Measurements from ENCODE around the gene ARHGAP24.

DNA sequence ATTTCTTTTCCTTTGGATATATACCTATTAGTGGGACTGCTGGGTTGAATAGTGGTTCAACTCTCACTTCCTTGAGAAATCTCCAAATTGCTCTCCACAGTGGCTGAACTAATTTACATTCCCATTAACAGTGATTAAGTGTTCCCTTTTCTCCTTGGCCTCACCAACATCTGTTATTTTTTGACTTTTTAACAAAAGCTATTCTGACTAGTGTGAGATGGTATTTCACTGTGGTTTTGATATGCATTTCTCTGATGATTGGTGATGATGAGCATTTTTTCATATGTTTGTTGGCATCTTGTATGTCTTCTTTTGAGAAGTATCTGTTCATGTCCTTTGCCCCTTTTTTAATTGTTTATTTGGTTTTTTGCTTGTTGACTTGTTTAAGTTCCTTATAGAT, 471.9 kb downstream of the ARHGAP24 start:
- TF ChIP-seq, protein P1, sequence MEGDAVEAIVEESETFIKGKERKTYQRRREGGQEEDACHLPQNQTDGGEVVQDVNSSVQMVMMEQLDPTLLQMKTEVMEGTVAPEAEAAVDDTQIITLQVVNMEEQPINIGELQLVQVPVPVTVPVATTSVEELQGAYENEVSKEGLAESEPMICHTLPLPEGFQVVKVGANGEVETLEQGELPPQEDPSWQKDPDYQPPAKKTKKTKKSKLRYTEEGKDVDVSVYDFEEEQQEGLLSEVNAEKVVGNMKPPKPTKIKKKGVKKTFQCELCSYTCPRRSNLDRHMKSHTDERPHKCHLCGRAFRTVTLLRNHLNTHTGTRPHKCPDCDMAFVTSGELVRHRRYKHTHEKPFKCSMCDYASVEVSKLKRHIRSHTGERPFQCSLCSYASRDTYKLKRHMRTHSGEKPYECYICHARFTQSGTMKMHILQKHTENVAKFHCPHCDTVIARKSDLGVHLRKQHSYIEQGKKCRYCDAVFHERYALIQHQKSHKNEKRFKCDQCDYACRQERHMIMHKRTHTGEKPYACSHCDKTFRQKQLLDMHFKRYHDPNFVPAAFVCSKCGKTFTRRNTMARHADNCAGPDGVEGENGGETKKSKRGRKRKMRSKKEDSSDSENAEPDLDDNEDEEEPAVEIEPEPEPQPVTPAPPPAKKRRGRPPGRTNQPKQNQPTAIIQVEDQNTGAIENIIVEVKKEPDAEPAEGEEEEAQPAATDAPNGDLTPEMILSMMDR (IDR thresholded peaks at IDR 0.05; ENCODE audit: low read length) = no peak
- no peak for TF ChIP-seq EZH2phosphoT487 (IDR thresholded peaks at IDR 0.05; ENCODE audit: low read length)
- TF ChIP-seq EZH2 (optimal IDR thresholded peaks at IDR 0.05; ENCODE audit: low read depth, low read length) = no peak

Measured in MM.1S (cell line).